ENCODE measurements around the gene IQSEC1. TPM values are rescaled to one million over a fixed set of nuclear protein-coding genes. Genes with fewer than 3 reads are reported as not detected.

IQSEC1 gene
- polyA plus RNA-seq, 2 of the 4 experiments (the other 2 are of a cell fraction), result 3.7 to 10.7 TPM

DNA sequence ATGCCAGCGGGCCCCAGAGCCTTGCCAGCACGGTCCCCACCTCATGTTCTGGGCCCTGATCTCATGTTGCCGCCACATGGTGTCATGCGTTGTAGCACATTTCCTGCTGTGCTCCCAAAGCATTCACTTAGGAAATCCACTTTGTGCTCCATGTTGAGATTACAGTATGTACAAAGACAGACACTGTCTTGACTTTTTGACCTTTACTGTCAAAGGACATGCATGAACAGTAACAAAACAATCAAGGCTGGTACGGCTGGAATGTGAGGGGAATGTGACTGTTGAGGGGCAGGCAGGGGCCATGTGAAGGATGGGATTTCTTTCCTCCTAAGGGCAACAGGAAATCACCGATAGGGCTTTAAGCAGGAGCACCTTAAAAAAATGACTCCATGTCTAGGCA, 178.6 kb downstream of the IQSEC1 start:
- H3K4me1 ChIP-seq, result no peaks in the 10 kb centered on the region
- FAIRE-seq, result no peak
- ChIA-PET POLR2A (no interaction called here), CTCF (interaction anchor here (0.8 to 1.4 kb wide), 3 partner anchors 11 to 74 kb away, joined by 3 to 4 read pairs (median 3); no protein-coding TSS in a partner anchor)
- H3K4me2 ChIP-seq, result no peak overlapping the region
- H3K4me3 ChIP-seq, result no peak overlapping the region
- DNase-seq (ENCODE audit: low read depth in 1 of 2, low spot score in 1 of 2), result no peak
- H3K9me3 ChIP-seq, result no peaks in the 10 kb centered on the region
- WGBS (ENCODE audit: missing lambda C conversion rate), result 77% methylated on average over 6 of the region's 6 CpGs
- ATAC-seq, result no peak
- TF ChIP-seq ZC3H11A (IDR thresholded peaks at IDR 0.05) (no peak), PHF8 (IDR thresholded peaks at IDR 0.05; ENCODE audit: borderline replicate concordance, low read depth) (no peak), HEYL (CRISPR knock-in tag; IDR thresholded peaks at IDR 0.05) (no peak), NFE2L2 (conservative IDR thresholded peaks at IDR 0.05; ENCODE audit: low read length) (no peak), HDAC2 (IDR thresholded peaks at IDR 0.05) (no peak), JUN (IDR thresholded peaks at IDR 0.05) (no peak), RFX5 (IDR thresholded peaks at IDR 0.05) (no peak), BHLHE40 (IDR thresholded peaks at IDR 0.05; ENCODE audit: low read depth, low read length) (no peak), TFCP2L1 (CRISPR knock-in tag; IDR thresholded peaks at IDR 0.05) (no peak), JUNB (IDR thresholded peaks at IDR 0.05) (no peak), MYC (IDR thresholded peaks at IDR 0.05; ENCODE audit: borderline replicate concordance, low read length) (no peak), ZSCAN20 (CRISPR knock-in tag; IDR thresholded peaks at IDR 0.05) (no peak)
- TF ChIP-seq, protein P1, sequence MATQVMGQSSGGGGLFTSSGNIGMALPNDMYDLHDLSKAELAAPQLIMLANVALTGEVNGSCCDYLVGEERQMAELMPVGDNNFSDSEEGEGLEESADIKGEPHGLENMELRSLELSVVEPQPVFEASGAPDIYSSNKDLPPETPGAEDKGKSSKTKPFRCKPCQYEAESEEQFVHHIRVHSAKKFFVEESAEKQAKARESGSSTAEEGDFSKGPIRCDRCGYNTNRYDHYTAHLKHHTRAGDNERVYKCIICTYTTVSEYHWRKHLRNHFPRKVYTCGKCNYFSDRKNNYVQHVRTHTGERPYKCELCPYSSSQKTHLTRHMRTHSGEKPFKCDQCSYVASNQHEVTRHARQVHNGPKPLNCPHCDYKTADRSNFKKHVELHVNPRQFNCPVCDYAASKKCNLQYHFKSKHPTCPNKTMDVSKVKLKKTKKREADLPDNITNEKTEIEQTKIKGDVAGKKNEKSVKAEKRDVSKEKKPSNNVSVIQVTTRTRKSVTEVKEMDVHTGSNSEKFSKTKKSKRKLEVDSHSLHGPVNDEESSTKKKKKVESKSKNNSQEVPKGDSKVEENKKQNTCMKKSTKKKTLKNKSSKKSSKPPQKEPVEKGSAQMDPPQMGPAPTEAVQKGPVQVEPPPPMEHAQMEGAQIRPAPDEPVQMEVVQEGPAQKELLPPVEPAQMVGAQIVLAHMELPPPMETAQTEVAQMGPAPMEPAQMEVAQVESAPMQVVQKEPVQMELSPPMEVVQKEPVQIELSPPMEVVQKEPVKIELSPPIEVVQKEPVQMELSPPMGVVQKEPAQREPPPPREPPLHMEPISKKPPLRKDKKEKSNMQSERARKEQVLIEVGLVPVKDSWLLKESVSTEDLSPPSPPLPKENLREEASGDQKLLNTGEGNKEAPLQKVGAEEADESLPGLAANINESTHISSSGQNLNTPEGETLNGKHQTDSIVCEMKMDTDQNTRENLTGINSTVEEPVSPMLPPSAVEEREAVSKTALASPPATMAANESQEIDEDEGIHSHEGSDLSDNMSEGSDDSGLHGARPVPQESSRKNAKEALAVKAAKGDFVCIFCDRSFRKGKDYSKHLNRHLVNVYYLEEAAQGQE (IDR thresholded peaks at IDR 0.05), result no peak
- TF ChIP-seq, protein P2, sequence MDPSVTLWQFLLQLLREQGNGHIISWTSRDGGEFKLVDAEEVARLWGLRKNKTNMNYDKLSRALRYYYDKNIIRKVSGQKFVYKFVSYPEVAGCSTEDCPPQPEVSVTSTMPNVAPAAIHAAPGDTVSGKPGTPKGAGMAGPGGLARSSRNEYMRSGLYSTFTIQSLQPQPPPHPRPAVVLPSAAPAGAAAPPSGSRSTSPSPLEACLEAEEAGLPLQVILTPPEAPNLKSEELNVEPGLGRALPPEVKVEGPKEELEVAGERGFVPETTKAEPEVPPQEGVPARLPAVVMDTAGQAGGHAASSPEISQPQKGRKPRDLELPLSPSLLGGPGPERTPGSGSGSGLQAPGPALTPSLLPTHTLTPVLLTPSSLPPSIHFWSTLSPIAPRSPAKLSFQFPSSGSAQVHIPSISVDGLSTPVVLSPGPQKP (IDR thresholded peaks at IDR 0.05; ENCODE audit: low read depth, low read length), result no peak
- no peak overlapping the region for H3K27ac ChIP-seq

DNA sequence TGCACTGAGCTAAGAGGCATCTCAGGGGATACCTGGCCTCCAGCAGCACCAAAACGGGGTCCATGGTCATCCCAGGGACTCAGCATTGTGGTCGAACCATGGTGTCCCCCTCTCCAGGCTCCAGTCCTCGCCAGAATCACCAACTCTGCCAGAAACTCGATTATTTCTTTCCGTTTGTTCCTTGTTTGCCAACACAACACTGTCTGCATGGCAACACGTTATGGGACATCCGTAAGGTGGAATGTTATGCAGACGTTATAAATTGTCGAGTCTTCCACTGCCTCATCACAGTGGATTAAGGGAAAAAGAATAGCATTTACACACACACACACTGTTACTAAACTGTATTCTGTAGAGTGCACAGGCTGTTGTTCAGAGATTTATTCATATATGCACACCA, 179.4 kb downstream of the IQSEC1 start:
- ATAC-seq (no peak), FAIRE-seq (no peak), DNase-seq (ENCODE audit: low read depth in 1 of 2, low spot score in 1 of 2) (no peak)
- TF ChIP-seq TFCP2L1 (CRISPR knock-in tag; IDR thresholded peaks at IDR 0.05), result no peak
- no peak for TF ChIP-seq GATA3 (IDR thresholded peaks at IDR 0.05; ENCODE audit: borderline replicate concordance)
- TF ChIP-seq KDM5A (IDR thresholded peaks at IDR 0.05), result no peak
- TF ChIP-seq EP300 (IDR thresholded peaks at IDR 0.05), result no peak
- TF ChIP-seq CHD2 (IDR thresholded peaks at IDR 0.05; ENCODE audit: low read length, partially characterized antibody), result no peak
- no peak for TF ChIP-seq KDM1A (IDR thresholded peaks at IDR 0.05; ENCODE audit: low read depth)
- TF ChIP-seq, protein P1 (IDR thresholded peaks at IDR 0.05), result no peak
- TF ChIP-seq RARB (CRISPR knock-in tag; IDR thresholded peaks at IDR 0.05), result no peak
- no peak for TF ChIP-seq TP53 (CRISPR knock-in tag; IDR thresholded peaks at IDR 0.05)
- TF ChIP-seq BHLHE40 (IDR thresholded peaks at IDR 0.05; ENCODE audit: low read depth, low read length), result no peak
- no peak for TF ChIP-seq POLR2AphosphoS2 (conservative IDR thresholded peaks at IDR 0.05; ENCODE audit: low read length)
- TF ChIP-seq, protein P2 (IDR thresholded peaks at IDR 0.05; ENCODE audit: low read depth, low read length), result no peak
- TF ChIP-seq CBX8 (IDR thresholded peaks at IDR 0.05), result no peak
- TF ChIP-seq ESRRA (IDR thresholded peaks at IDR 0.05; ENCODE audit: borderline replicate concordance, low read length), result no peak
- ChIA-PET CTCF (interaction anchor here (0.8 to 4.8 kb wide), 7 partner anchors 10 to 73 kb away, joined by 3 to 90 read pairs (median 3); no protein-coding TSS in a partner anchor), POLR2A (no interaction called here)
- no peaks in the 10 kb centered on the region for H3K4me1 ChIP-seq
- no peak overlapping the region for H3K27ac ChIP-seq
- H3K9me3 ChIP-seq, result no peaks in the 10 kb centered on the region
- no peak overlapping the region for H3K4me2 ChIP-seq
- no peak overlapping the region for H3K4me3 ChIP-seq
- 49% methylated on average over 9 of the region's 9 CpGs for WGBS (ENCODE audit: missing lambda C conversion rate)

Data from A549 (cell line).